HepG2 (cell line): ENCODE results near the gene DPP6. TPM values are rescaled to one million over a fixed set of nuclear protein-coding genes. Genes with fewer than 3 reads are reported as not detected.

Source experiments
- ATAC-seq: fragments of 200-7000 bp; cut with Tn5 transposase; 3 replicates; pipeline ENCODE4 v1.9.1; 2020; ENCODE audit warnings: mild to moderate bottlenecking, moderate library complexity
- BruUV-seq: library from RNA; stranded (reverse); fragments of 400-500 nt; replicated peaks from 2 replicates; lab custom pipeline; 2021; lab: Mats Ljungman, UMichigan
- CTCF ChIA-PET: fragments of 300-600 bp; formaldehyde crosslinking; extraction: SDS; loops from one replicate; lab custom pipeline; 2021; ENCODE audit warnings: low total read pairs, inconsistent platforms, low intra/inter-chr PET ratio; lab: Yijun Ruan, JAX
- POLR2A ChIA-PET: fragments of 350-600 bp; sonication (Branson Sonifier 250); formaldehyde crosslinking; loops from one replicate; lab custom pipeline; 2020; ENCODE audit warnings: antibody characterized with exemption, inconsistent platforms; lab: Yijun Ruan, JAX
- DNase-seq: peaks from one replicate; pipeline ENCODE4 v3.0.0-alpha.2; 2015; ENCODE audit warnings: low spot score
- FAIRE-seq: peaks from 3 replicates; lab custom pipeline; 2011; peaks lifted over from hg19 to GRCh38; lab: Jason Lieb, UNC
- H2AFZ ChIP-seq: one replicate; pipeline ENCODE4 v1.6.1; 2011; ENCODE audit warnings: low read length, inconsistent platforms
- H3K27ac ChIP-seq: fragments of 300-600 bp; 3 replicates; pipeline ENCODE4 v1.8.0; 2011; ENCODE audit warnings: mixed run types, mild to moderate bottlenecking, mixed read lengths, low read length, inconsistent platforms; ENCODE audit not compliant: insufficient read depth; ENCODE audit errors: extremely low read length
- H3K27me3 ChIP-seq, 2 experiments: fragments of 200-600 bp in 1 of 2; 2 replicates in 1 of 2; 3 replicates in 1 of 2; pipeline versions ENCODE4 v1.6.0 to v1.8.0; 2011; ENCODE audit warnings: low read length in 2 of 2, mild to moderate bottlenecking in 2 of 2, moderate library complexity in 2 of 2, inconsistent platforms in 1 of 2; ENCODE audit not compliant: insufficient read depth in 2 of 2, control insufficient read depth in 1 of 2
- H3K36me3 ChIP-seq, 2 experiments: fragments of 200-600 bp in 1 of 2; replicated peaks in 1 of 2; 2 replicates in 1 of 2; 3 replicates in 1 of 2; pipeline versions ENCODE4 v1.5.1 to v1.8.0; 2011; ENCODE audit warnings: low read length in 2 of 2, inconsistent platforms in 1 of 2; ENCODE audit not compliant: insufficient read depth in 2 of 2, control insufficient read depth in 1 of 2
- H3K4me1 ChIP-seq: 2 replicates; pipeline ENCODE4 v1.5.1; 2012; ENCODE audit warnings: low read length, inconsistent platforms; ENCODE audit not compliant: insufficient read depth
- H3K4me2 ChIP-seq: 2 replicates; pipeline ENCODE4 v1.6.0; 2011; ENCODE audit warnings: low read depth, low read length, inconsistent platforms
- H3K4me3 ChIP-seq, 3 experiments: fragments of 200-600 bp in 1 of 3; sonication (generic), shearing (Covaris generic) in 1 of 3; replicated peaks in 1 of 3; 2 replicates each; pipeline ENCODE4 v1.5.1; 2011 to 2016; ENCODE audit warnings: low read length in 3 of 3, inconsistent platforms in 2 of 3, low read depth in 2 of 3, mild to moderate bottlenecking in 2 of 3, control low read depth in 1 of 3, mixed read lengths in 1 of 3; ENCODE audit not compliant: insufficient read depth in 1 of 3
- H3K79me2 ChIP-seq: one replicate; pipeline ENCODE4 v1.6.1; 2011; ENCODE audit warnings: low read length, inconsistent platforms; ENCODE audit not compliant: insufficient read depth
- H3K9ac ChIP-seq: 2 replicates; pipeline ENCODE4 v1.6.0; 2011; ENCODE audit warnings: mild to moderate bottlenecking, low read depth, low read length, inconsistent platforms; ENCODE audit not compliant: insufficient read depth
- H3K9me3 ChIP-seq: 2 replicates; pipeline ENCODE4 v1.5.1; 2012; ENCODE audit warnings: mild to moderate bottlenecking, low read length
- H4K20me1 ChIP-seq: 2 replicates; pipeline ENCODE4 v1.6.0; 2011; ENCODE audit warnings: inconsistent platforms, mild to moderate bottlenecking, low read length, moderate library complexity; ENCODE audit not compliant: insufficient read depth
- ADNP ChIP-seq: sonication (generic); formaldehyde crosslinking; IDR thresholded peaks from 2 replicates; pipeline ENCODE4 v1.4.0; 2020; ENCODE audit warnings: missing genetic modification reagents
- AHDC1 ChIP-seq: sonication (generic); formaldehyde crosslinking; IDR thresholded peaks from 2 replicates; pipeline ENCODE4 v1.5.1; 2020; ENCODE audit warnings: mild to moderate bottlenecking, missing genetic modification reagents, borderline replicate concordance
- FOSL1 ChIP-seq: sonication (generic); formaldehyde crosslinking; IDR thresholded peaks from 2 replicates; pipeline ENCODE4 v1.9.0; 2021; ENCODE audit warnings: missing genetic modification reagents, borderline replicate concordance
- FOSL2 ChIP-seq: sonication (generic); formaldehyde crosslinking; IDR thresholded peaks from 2 replicates; pipeline ENCODE4 v1.4.0; 2020; ENCODE audit warnings: missing genetic modification reagents
- KMT2B ChIP-seq: IDR thresholded peaks from 2 replicates; pipeline ENCODE4 v1.6.1; 2016; ENCODE audit warnings: missing genetic modification reagents, missing compliant biosample characterization
- LCORL ChIP-seq, 2 experiments: fragments of 450-650 bp in 1 of 2; sonication (generic) in 1 of 2; formaldehyde crosslinking in 1 of 2; IDR thresholded peaks; 2 replicates each; pipeline versions ENCODE4 v1.5.0 to v1.6.1; 2017 to 2020; ENCODE audit warnings: antibody characterized with exemption in 1 of 2, missing genetic modification reagents in 1 of 2
- NFE2L1 ChIP-seq: sonication (generic); formaldehyde crosslinking; IDR thresholded peaks from 2 replicates; pipeline ENCODE4 v1.4.0; 2020; ENCODE audit warnings: missing genetic modification reagents, mild to moderate bottlenecking, borderline replicate concordance
- SKI ChIP-seq: fragments of 450-650 bp; IDR thresholded peaks from one replicate; pipeline ENCODE4 v1.6.1; 2018; ENCODE audit warnings: mild to moderate bottlenecking; ENCODE audit not compliant: partially characterized antibody
- SRF ChIP-seq: IDR thresholded peaks from 2 replicates; pipeline ENCODE4 v1.6.1; 2011; ENCODE audit warnings: mild to moderate bottlenecking, low read depth, low read length, moderate library complexity
- ZFX ChIP-seq: sonication (generic); formaldehyde crosslinking; IDR thresholded peaks from 2 replicates; pipeline ENCODE4 v1.4.0; 2020; ENCODE audit warnings: mild to moderate bottlenecking, low read depth, missing genetic modification reagents, moderate library complexity
- ZNF264 ChIP-seq: sonication (generic); formaldehyde crosslinking; IDR thresholded peaks from 2 replicates; pipeline ENCODE4 v1.4.0; 2020; ENCODE audit warnings: missing genetic modification reagents
- ZNF431 ChIP-seq: sonication (generic); formaldehyde crosslinking; IDR thresholded peaks from 2 replicates; pipeline ENCODE4 v1.9.0; 2022; ENCODE audit warnings: missing genetic modification reagents, low read depth, mild to moderate bottlenecking, borderline replicate concordance
- WGBS: methylation state at CpG from one replicate; pipeline ENCODE4 v1.1.6; 2017; ENCODE audit warnings: low lambda C conversion rate; 5-methylcytosine and 5-hydroxymethylcytosine counted together
- in situ Hi-C: cut with HindIII; loops from 2 replicates; pipeline ENCODE4 v1.10.0; 2017; ENCODE audit warnings: low pct_unique_long_range_greater_than_20kb; ENCODE audit not compliant: extremely low pct_ligation_motif_present
- intact Hi-C: fragments of 100-400 bp; cut with micrococcal nuclease; formaldehyde crosslinking; loops from one replicate; pipeline ENCODE4 v1.10.0; 2022; ENCODE audit not compliant: unreplicated experiment
- polyA plus RNA-seq, 8 experiments: library from polyadenylated mRNA; depleted of rRNA in 3 of 8; stranded (reverse) in 7 of 8; unstranded in 1 of 8; fragments of >200 nt; fragmentation: Illumina TruSeq in 4 of 8; extraction: Trizol in 4 of 8; gene quantifications; 2 replicates each; pipeline versions ENCODE4 v1.2.1 to v1.2.3, GENCODE V29; 2011 to 2016; ENCODE audit warnings: low read depth in 4 of 8, missing spikeins in 1 of 8, mixed read lengths in 1 of 8; ENCODE audit not compliant: insufficient read depth in 1 of 8
- total RNA-seq, 5 experiments: library from RNA; depleted of rRNA; stranded (reverse); fragments of >200 nt; fragmentation: Illumina TruSeq; extraction: Trizol; gene quantifications; 2 replicates each; pipeline ENCODE4 v1.2.3, GENCODE V29; 2016; ENCODE audit warnings: low read depth in 1 of 5
- TF ChIP-seq, protein P1 (sequence below): sonication (generic); formaldehyde crosslinking; IDR thresholded peaks from 2 replicates; pipeline ENCODE4 v1.9.0; 2021; ENCODE audit warnings: missing genetic modification reagents, mild to moderate bottlenecking, borderline replicate concordance

DPP6 gene
- total and polyA plus RNA-seq, 2 of the 13 experiments (the other 11 are each of a cell fraction or from before 2014, with no cell fraction given): not detected

GRCh38 chr7:154394804-154395203 lies 342.6 kb downstream of the DPP6 start:
- ChIA-PET CTCF (no interaction called here), POLR2A (no interaction called here)
- 51% methylated on average over 2 of the region's 2 CpGs for WGBS
- DNase-seq (no peak), FAIRE-seq (no peak), ATAC-seq (no peak)
- in situ Hi-C loops (no loop called here), intact Hi-C loops (no loop called here)
- no peak overlapping the region for H3K27ac ChIP-seq
- H3K27me3 ChIP-seq: no peaks in the 10 kb centered on the region
- no TSS peak for BruUV-seq
- no peaks in the 10 kb centered on the region for H4K20me1 ChIP-seq
- H3K4me2 ChIP-seq: no peak overlapping the region
- no peaks in the 10 kb centered on the region for H3K79me2 ChIP-seq
- no peak overlapping the region for H3K9ac ChIP-seq
- no peaks in the 10 kb centered on the region for H3K4me1 ChIP-seq
- peaks cover 4% of the 10 kb centered on the region; the same call in 1 of the 2 replicates for H3K9me3 ChIP-seq
- no peak overlapping the region for H2AFZ ChIP-seq
- no peaks in the 10 kb centered on the region for H3K36me3 ChIP-seq
- H3K4me3 ChIP-seq: no peak overlapping the region
- TF ChIP-seq SRF (no peak), AHDC1 (CRISPR knock-in tag) (no peak), LCORL (IDR thresholded peaks at IDR 0.05) (no peak), LCORL (CRISPR knock-in tag; IDR thresholded peaks at IDR 0.05) (no peak), KMT2B (CRISPR knock-in tag) (no peak), ZFX (no peak), ZNF264 (no peak), FOSL2 (CRISPR knock-in tag) (no peak), ZNF431 (CRISPR knock-in tag) (no peak), NFE2L1 (CRISPR knock-in tag) (no peak), SKI (no peak), ADNP (no peak), FOSL1 (CRISPR knock-in tag) (no peak)
- TF ChIP-seq, protein P1, sequence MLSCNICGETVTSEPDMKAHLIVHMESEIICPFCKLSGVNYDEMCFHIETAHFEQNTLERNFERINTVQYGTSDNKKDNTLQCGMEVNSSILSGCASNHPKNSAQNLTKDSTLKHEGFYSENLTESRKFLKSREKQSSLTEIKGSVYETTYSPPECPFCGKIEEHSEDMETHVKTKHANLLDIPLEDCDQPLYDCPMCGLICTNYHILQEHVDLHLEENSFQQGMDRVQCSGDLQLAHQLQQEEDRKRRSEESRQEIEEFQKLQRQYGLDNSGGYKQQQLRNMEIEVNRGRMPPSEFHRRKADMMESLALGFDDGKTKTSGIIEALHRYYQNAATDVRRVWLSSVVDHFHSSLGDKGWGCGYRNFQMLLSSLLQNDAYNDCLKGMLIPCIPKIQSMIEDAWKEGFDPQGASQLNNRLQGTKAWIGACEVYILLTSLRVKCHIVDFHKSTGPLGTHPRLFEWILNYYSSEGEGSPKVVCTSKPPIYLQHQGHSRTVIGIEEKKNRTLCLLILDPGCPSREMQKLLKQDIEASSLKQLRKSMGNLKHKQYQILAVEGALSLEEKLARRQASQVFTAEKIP (CRISPR knock-in tag): no peak
